Measurements from ENCODE around the gene ARID4B.

- TF ChIP-seq CTCF (IDR thresholded peaks at IDR 0.05), result no peak
- TF ChIP-seq POLR2A (IDR thresholded peaks at IDR 0.05), result no peak
Observed at GRCh38 chr1:235342471-235342870, 14.5 kb upstream of the ARID4B start.

All from Peyer's patch (tissue), 4 donors.